IPS DF 4.7 (cell line): ENCODE data around the gene CDK5RAP2.
A peak's percentile ranks its signal among the peaks of the same experiment; 100 is the strongest.
"Not testable (repeated sequence)": the region's sequence is repeated elsewhere in the genome, so short reads cannot be mapped to it uniquely, and the experiment has no call there.

Experiments
- DNase-seq: peaks from one replicate; pipeline ENCODE4 v3.0.0-alpha.2; 2013; ENCODE audit warnings: low spot score; ENCODE audit errors: extremely low read depth

Gene CDK5RAP2

DNA sequence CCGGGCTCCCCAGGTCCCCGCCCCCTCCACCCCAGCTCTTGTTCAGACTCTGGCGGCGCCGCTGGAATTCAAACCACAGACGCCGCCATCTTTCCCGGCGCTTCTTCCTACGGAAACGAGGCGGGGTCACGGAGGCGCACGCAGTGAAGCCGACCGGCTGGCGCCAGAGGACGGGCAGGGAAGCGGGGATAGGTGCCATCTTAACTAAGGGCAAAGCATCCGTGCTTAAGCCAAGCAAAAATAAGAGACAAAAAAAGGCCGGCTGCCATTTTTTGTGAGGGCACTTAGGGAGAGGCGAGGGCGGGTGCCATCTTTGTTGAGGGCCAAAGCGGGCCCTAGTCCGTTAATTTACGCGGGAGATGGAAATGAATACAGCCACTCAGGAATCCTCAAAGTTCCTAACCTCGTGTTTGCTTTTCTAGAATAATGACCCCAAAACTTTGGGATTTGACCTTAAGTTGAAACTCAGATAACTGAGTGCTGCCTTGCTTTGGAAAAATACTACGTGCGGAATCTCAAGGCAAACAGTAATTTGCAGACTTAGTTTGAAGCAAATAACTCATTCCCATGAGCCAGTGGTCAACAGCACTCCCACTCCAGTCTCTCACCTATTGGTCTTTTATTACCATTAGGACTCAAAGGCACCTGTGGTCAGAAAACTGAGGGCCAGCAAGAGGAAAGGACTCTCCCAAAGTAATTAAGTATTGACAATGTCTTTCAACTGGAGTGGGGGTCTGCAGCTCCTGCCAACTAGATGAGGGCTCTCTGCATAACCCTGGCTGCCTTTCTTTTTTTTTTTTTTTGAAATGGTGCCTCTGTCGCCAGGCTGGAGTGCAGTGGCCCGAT lies at the start of gene CDK5RAP2:
Gene CDK5RAP2, minus strand, starts transcription at position 117 of the 846 bp plus-strand sequence. CDS start 189 bp downstream, outside the sequence.
- peak; percentile 90 for DNase-seq

DNA sequence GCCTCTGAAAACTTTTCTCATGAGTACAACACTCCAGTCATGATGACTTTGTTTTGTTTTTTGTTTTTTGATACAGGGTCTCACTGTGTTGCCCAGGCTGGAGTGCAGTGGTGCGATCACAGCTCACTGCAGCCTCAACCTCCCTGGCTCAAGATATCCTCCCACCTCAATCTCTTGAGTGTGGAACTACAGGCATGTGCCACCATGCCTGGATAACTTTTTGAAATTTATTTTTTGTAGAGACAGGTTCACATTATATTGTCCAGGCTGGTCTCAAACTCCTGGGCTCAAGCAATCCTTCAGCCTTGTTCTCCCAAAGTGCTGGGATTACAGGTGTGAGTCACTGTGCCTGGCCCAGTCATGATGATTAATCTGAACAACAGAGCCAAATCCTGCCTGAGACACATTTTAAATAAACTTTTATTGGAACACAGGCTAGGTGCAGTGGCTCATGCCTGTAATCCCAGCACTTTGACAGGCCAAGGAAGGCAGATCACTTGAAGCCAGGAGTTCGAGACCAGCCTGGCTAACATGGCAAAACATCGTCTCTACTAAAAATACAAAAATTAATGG lies 49.0 kb upstream of the CDK5RAP2 start:
- DNase-seq = not testable (repeated sequence)

DNA sequence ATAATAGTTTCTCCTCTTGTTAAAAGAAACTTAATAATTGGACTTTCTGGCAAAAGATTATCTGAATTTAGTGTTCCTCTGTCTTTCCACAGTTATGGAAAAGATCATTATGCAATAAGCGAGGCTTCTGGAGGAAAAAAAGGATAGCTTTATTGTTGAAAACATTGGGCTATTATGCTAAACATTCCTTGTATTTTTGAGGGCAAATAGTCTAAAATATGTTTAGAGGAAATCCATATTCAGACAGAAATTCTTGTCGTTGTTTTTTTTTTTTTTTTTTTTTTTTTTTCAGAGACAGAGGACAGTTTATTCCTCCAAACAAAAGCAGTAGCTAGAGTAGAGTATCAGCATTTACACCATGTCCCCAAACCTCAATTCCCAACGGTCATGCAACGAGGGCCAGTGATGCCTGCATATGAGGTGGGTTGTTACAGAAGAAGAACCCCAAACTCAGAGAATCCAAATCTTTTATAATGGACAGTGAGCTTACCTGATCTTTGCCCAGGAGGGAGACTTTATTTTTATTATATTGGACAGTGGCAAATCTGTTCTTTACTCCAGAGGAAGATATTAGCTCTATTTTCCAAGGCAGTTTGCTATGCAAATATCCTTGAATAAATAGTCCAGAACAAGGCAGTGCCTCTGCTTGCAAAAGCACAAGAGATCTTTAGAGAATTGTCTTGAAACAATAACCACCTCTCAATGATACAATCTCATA lies 48.4 kb upstream of the CDK5RAP2 start:
- no peak for DNase-seq

DNA sequence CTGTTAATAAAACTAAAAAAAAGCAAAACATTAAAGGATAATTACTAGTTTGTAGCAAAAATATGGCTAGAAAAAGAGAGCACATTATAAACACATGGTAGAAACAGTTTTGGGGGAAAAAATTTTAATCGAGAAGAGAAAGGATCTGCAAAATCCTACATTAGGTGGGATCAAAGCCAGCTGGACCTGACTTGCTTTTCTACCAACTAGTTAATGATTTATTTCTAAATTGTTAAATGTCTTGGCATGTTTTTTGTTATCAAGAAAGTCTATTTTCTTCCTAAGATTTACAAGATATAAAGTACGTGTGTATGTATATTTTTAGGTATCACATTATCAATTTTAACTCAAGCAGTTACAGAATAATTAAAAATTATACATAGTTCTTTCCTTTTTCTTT lies 47.1 kb upstream of the CDK5RAP2 start:
- DNase-seq = no peak

DNA sequence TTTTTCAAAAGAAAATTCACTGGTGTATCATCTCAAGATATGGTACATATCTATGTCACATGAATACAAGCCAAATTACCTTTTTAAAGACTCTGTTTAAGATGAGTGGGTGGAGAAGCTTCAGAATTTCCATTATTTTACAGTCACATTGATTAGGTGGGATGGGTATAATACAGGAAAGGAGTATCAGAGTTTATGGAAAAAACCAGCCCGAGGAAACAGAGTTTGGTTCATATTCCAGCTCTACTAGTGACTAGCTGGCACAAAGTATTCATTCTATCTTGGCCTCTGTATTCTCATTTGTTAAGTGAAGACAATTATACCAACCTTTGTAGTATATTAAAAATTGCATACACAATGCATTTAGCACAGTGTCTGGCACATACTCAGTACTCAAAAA lies 46.5 kb upstream of the CDK5RAP2 start:
- no peak for DNase-seq

DNA sequence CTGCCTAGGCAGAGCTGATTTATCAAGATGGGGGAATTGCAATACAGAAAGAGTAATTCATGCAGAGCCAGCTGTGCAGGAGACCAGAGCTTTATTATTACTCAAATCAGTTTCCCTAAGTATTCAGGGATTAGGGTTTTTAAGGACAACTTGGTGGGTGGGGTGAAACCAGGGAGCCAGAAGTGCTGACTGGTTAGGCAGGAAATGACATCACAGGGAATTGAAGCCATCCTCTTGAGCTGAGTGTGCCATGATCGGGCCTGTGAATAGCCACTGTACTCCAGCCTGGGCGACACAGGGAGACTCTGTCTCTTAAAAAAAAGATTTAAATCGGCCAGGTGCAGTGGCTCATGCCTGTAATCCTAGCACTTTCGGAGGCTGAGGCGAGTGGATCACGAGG lies 45.3 kb upstream of the CDK5RAP2 start:
- no peak for DNase-seq

DNA sequence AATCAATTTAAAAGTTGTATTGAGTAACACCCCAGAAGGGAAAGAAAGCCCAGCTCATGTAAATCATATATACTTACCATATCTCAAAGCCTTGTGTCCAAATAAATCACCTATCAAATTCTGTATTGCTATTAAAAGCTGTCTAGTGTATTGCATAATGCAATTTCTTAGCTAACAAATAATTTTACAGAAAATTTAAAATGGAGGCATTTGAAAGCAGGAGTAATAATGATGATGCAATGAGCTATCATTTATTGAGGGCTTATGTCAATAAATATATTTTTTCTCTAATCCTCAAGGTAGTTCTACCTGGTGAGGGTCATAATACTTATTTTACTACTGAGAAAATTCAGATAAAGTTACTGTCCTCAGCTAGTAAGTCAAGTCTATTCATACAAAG lies 42.8 kb upstream of the CDK5RAP2 start:
- DNase-seq = no peak

DNA sequence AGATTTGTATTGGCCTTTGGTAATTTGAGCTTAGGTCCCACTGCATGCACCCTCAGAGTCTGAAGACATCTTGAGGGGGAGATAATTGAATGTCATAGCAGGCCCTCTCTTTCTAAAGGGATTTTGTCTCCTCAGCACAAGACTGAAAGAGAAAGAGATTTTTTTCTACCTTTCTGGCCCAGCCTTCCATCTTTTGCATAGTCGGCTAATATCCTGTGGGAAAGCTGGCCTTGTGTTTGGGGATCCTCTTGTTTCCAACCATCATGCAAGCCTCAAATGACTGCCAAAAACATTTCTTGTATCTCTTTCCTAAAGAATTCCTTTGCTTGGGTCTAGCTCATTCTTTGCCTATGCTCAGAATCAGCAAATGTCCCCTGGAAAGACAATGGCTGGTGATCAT lies 42.0 kb upstream of the CDK5RAP2 start:
- no peak for DNase-seq

DNA sequence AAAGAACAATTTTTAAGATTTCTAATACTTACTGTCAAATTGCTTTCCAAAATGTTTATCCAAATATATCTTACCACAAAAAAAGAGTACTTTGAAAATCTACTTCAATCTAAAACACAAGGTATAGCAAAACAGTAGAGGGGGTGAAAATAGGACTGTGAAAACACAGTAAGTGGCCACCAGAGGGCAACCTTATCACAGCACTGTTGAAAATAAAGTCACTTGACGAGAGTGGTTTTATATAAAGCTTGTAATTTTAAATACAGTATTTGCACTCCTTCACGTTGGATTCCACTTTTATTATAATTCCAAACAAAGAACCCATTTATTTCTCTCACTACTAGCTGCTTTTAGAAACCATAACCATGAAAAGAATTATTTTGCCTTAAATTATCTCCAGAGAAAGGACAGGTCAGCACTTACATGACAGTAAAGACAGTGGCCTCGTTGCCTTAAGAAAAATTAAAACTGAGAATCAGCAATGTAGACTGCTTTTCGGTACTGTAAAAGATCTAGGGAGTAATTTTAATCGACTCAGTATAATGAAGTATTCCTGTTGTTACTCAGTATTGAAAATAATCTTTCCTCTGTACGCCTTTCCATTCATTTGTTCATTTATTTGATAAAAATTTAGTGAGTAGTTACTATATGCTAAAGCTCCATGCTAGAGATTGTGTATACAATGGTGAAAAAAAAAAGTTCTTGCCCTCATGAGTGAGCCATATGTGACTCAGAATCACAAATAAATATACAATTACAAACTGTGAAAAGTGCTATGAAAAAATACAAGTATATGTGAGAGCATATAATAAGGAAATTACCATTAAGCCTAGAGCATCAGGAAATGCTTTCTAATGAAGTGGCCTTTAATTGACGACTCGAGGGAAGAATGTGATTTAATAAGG lies 40.0 kb upstream of the CDK5RAP2 start:
- peak; percentile 64 for DNase-seq

DNA sequence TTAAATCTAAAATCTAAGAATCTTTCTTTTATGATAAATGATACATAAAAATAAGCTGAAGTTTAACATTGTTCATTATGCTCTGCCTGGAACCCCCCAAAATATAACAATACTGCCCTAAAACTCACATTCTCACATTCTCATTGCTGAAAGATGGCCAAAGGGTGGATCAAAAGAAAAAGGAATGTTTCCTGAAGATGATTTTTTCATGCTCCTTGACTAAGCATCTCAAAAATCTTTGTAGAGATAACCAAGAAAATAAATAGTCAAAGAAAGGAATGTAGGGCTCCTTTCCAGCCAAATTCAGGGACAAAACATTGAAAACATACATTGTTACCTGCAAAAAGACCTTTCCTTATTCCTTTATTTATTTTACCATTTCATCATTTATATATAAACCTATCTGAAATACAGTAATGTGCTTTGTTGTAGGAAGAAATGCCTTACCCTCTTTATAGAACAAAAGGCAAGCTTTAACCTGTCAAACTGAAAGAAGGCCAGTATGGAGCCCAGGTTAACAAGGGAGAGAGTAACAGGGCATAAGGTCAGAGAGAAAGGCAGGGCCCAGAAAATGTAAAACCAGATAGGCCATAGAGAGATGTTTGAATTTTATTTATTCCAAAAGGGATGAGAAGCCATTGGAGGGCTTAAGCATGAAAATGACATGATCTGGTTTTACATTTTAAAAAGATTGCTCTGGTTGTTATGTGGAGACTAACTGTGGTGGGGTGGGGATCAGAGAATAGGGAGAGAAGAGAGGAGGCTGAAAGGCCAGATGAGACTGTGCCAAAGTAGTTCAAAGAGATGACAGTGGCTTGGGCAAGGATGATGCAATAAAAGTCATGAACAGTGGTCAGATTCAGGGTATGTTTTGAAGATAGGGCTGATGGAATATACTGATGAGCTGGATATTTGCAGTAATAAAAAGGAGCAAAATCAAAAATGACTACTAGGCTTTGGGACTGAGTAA lies 37.3 kb upstream of the CDK5RAP2 start:
- DNase-seq = no peak

DNA sequence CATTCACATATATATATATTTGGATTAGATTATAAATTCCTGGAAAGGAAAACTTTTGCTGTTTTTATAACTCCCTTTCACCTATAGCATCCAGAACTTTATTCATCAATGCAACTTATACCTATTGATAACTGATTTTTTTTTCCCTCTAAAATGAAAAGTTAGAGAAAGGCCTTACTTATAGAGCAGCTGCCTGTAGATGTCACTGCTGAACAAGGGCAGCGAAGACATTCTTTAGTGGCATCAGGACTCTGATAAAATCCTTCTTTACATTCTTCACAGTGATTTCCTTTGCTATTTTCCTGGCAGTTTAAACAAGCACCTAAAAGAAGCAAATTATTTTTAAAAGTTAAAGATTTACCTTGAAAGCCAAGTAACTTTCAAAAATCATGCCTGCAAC lies 32.3 kb upstream of the CDK5RAP2 start:
- DNase-seq = no peak

DNA sequence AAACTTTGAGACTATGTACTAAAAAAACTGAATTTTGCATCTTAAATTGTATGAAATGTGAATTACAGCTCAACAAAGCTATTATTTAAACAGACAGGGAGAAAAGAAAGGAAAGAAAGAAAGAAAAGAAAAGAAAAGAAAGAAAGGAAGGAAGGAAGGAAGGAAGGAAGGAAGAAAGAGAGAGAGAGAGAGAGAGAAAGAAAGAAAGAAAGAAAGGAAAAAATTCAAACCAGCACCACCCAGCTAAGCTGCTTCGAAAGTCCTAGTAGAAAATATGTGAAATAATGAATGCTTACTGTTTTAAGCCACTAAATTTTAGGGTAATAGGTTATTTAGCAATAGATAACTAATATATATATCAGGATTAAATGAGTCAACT lies 31.7 kb upstream of the CDK5RAP2 start:
- DNase-seq = no peak

DNA sequence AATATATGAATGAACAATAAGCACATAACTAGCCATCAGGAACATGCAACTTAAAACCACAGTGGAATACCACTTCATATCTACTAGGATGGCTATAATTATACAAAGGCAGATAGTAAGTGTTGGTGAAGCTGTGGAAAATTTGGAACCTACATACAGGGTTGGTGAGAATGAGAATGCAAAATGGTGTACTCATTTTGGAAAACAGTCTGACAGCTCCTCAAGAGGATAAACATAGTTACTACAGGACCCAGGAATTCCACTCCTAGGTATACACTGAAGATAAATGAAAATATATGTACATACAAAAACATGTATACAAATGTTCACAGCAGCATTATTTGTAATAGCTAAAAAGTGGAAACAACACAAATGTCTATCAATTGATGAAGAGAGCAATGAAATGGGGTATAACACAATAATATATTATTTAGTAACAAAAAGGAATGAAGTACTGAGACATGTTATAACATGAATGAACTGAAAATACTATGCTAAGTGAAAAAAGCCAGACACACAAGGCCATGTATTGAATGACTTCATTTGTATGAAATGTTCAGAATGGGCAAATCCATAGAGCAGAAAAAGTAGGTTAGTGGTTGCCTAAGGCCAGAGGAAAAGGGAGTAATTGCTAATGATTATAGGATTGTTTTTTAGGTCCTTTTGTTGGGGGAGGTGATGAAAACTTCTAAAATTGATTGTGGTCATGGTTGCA lies 31.2 kb upstream of the CDK5RAP2 start:
- DNase-seq = no peak

DNA sequence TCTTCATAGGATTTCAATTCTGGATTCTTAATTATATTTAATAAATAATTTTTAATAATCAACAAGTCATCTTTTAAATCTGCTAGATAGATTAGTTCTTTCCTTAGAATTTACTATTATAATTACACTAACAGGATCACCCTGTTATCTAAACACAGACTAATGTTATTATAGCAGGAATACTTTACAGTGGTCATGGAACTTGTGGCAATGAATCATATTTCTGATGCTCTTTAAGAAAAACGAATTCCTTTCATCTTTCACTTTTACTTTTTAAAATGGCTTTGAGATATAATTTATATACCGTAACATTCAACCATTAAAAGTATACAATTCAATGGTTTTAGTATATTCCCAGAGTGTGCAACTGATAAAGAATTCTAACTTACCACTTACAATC lies 29.7 kb upstream of the CDK5RAP2 start:
- no peak for DNase-seq

DNA sequence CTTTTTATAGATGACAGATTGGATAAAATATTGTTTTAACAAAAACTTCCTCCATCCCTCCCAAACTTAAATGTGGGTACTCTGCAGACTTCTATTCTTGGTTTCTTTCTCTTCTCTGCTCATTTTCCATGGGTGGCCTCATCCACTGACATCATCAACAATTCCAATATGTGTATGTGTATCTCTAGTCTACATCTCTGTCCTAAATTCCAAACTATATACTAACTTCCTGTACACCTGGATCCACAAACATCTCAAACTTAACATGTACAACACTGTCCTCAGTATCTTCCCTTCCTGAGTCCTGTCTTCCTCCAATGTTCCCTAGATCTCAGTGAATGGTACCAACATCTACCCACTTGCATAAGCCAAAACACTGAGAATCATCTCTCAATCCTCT lies 28.5 kb upstream of the CDK5RAP2 start:
- no peak for DNase-seq

DNA sequence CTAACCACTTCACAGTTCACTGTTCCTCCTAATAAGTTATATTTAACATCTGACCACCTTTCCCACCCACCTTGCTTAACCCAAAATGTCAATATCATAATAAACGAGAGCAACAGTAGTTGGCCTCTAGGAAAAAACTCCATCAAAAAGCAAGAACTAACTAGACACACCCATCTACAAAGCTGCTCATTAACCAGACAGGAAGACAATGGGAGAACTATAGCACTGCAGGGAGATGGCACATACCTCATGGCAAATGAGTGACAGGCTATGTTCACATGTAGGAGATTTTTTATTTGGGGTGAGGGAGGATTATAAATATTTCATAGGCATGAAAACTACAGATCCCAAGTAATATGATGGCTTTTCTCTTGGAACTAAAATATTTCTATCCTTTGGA lies 23.6 kb upstream of the CDK5RAP2 start:
- DNase-seq = no peak

DNA sequence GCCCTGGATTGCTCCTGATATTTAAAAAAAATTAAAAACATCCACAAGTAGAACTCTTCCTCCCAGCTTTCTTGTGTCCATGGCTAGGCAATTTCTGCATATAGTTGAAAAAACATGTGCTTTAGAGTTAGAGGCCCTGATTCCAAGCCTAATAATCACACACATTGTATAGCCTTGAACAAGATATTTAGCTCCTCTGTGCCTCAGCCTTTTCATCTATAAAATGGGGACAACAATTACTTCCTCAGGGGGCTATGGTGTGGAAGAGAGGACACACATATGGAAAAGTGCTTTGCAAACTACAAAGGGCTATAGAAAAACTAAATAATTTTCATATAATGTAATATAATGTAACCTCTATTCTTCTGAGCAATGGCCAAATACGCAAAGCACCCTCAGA lies 23.0 kb upstream of the CDK5RAP2 start:
- no peak for DNase-seq

DNA sequence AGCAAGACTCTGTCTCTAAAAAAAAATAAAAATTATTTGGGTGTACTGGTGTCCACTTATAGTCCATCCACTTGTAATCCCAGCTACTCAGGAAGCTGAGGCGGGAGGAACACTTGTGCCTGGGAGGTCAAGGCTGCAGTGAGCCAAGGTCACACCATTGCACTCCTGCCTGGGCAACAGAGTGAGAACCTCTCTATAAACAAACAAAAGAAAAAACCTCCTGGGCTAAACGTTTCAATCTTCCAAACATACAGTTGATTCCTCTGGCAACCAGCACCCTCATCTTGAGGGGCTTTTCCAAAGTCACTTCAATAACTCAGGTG lies 13.9 kb upstream of the CDK5RAP2 start:
- DNase-seq = no peak

DNA sequence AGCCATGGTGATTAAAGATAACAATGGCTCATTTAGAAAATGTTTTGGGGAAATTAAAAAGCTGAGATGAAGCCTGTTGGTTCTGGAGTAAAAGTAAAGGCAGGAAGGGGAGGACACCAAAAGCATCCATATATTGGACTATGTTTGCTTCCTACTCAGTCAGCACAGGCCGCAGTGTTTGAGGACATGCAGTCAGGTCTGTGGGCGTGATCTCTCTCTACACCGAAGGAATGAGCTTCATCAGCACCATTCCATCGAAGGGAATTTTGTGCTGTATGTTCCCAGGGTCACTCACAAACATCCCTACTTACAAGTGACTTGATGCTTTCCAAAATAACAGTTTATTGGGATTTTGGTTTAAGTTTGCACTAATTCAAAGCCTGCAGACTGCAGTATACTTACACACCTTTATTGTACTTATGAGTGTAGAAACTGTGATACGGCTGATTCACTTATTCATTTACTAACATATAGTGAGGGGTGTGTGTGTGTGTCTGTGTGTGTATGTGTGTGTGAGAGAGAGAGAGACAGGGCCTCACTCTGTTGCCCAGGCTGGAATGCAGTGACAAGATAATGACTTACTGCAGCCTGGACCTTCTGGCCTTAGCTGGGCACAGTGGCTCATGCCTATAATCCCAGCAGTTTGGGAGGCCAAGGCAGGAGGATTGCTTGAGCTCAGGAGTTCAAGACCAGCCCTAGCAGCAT lies 13.4 kb upstream of the CDK5RAP2 start:
- no peak for DNase-seq
